ENCODE results near the gene CD300E.

The CD300E gene

GRCh38 chr17:74566132-74566753 is 57.3 kb downstream of the CD300E start:
- DNase-seq (ENCODE audit: low spot score), result no peak

GRCh38 chr17:74565126-74565525 is 58.4 kb downstream of the CD300E start:
- no peak for DNase-seq (ENCODE audit: low spot score)

GRCh38 chr17:74563358-74563757 is 60.2 kb downstream of the CD300E start:
- DNase-seq (ENCODE audit: low spot score), result no peak

- no peak for DNase-seq (ENCODE audit: low spot score)
Observed at GRCh38 chr17:74561586-74561985, 62.0 kb downstream of the CD300E start.
